ENCODE data around the gene RASD2.
A peak's percentile ranks its signal among the peaks of the same experiment; 100 is the strongest.
"Not testable (repeated sequence)": the region's sequence is repeated elsewhere in the genome, so short reads cannot be mapped to it uniquely, and the experiment has no call there.

RASD2 gene

GRCh38 chr22:35540595-35541253 is at the start of gene RASD2:
Gene RASD2 (plus strand): TSS chr22:35540831. CDS start chr22:35546810, 5,979 bp downstream.
- DNase-seq, result peak in 1 of 2 donors; percentile 17

- DNase-seq, result not testable (repeated sequence)
Observed at GRCh38 chr22:35491061-35491907, 49.3 kb upstream of the RASD2 start.

DNA sequence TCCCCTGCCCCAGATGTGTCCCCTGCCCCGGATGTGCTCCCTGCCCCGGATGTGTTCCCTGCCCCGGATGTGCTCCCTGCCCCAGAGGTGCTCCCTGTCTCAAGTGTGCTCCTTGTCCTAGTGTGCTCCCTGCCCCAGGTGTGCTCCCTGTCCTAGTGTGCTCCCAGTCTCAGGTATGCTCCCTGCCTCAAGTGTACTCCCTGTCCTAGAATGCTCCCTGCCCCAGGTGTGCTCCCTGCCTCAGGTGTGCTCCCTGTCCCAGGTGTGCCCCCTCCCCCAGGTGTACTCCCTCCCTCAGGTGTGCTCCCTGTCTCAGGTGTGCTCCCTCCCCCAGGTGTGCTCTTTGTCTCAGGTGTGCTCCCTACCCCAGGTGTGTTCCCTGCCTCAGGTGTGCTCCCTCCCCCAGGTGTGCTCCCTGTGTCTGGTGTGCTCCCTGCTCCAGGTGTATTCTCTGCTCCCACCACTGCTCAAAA is 48.7 kb upstream of the RASD2 start:
- DNase-seq, result no peak

DNA sequence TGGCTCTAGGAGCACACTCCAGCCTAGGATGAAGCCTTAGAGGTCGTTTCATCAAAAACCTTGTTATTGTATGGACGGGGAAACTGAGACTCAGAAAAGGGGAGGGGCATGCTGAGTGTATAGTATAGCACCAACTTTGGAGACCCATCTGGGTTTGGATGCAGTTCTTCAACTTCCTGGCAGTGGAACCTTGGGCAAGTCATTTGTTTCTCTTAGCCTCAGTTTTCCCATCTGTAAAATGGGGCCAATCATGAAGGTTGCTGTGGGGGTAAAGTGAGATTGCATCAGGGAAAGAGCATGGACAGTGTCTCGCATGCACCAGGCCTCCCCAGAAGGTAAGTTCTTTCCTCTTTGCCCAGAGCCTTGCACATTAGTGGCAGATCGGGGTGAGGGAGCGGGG is 47.6 kb upstream of the RASD2 start:
- DNase-seq, result no peak

GRCh38 chr22:35495711-35496110 is 44.9 kb upstream of the RASD2 start:
- DNase-seq, result not testable (repeated sequence)

- no peak for DNase-seq
Observed at GRCh38 chr22:35496768-35497312, 43.8 kb upstream of the RASD2 start.

DNA sequence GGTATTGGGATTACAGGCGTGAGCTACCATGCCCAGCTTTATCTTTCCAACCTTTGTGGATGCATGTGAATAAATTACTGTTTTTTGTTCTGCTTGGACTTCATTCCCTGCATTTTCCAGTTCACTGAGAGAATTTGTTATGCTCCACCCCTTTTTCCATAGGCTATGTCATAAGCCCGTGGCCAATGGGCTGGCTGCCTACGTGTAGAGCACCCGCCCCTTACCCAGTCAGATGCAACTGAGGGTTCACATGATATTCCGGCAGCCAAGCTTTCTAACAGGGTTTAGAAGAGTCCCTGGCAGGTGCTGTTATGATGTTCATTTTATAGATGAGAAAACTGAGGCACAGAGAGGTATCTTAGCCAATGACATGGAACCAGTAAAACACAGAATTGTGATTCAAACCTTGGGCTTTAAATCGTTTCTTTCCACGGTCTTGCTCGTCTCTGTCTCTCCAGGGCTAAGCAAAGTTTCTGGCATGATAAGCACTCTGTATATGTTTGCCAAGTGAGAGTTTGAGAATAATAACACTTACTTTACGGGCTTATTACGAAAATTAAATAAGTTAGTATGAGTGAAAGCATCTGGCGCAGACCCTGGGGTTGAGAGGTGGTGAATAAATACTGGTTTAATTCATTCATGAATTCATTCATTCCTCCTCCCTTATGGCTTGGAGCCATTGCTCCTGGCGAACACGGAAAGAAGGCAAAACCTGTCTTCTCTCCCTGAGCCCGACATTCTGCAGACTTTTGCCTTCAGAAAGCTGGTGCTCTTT is 42.4 kb upstream of the RASD2 start:
- no peak for DNase-seq

- no peak for DNase-seq
Observed at GRCh38 chr22:35502836-35503235, 37.8 kb upstream of the RASD2 start.

DNA sequence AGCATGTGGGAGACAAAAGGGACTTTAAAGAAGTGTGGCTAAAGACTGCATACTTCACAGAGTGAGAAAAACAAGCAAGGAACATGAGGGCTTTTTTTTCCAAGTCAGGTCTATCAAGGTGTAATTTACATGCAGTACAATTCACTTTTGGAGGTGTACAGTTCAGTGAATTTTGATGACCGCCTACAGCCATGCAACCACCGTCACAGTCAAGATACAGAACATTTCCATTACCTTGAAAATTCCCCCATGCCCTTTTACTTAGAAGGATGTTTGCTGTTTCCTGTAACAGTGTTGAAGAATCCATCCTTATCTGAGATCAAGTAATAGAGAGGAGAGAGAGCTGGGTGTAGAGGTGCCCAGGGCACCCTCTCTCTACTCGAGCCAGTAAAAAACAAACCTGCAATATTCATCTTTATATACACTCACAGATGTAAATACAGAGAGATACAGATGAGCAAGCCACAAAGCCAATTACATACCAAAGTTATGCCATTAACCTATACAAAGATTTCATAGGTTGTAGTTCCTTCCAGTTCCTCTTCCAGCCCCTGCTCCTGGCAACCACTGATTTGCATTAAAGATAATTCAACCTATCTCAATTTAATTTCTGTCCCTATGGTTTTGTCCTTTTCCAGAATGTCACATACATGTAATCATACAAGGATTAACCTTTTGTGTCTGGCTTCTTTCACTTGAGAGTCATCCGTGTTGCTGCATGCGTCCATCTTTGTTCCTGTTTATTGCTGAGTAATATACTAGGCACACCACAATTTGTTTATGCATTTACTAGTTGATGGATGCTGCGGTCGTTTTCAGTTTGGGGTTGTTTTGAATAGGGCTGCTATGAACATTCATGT is 35.0 kb upstream of the RASD2 start:
- no peak for DNase-seq

DNA sequence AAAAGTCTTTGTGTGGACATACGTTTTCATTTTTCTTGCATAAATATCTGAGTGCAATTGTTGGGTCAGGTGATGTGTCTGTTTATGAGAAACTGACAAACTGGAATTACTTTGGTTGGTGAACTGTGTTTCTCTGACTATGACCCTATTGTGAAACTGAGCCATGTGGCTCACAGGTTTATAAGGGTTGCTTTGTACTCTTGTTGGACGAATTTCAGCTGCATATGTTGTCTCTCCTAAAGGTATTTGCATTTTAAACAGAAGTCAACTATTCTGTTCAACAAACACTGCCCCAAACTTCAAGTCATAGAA is 34.4 kb upstream of the RASD2 start:
- no peak for DNase-seq

DNA sequence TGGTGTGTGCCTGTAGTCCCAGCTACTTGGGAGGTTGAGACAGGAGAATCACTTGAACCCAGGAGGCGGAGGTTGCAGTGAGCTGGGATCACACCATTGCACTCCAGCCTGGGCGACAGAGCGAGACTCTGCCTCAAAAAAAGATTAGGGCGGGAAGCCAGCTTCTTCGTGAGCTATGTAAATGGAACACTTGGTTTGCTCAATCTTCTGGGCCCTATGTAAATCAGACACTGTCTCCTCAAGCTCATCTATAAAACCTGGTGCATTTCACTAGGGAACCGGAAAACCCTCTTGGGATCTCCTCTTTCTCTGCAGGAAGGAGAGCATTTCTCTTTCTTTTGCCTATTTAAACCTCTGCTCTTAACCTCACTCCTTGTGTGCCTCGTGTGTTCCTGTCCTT is 32.8 kb upstream of the RASD2 start:
- DNase-seq, result not testable (repeated sequence)

DNA sequence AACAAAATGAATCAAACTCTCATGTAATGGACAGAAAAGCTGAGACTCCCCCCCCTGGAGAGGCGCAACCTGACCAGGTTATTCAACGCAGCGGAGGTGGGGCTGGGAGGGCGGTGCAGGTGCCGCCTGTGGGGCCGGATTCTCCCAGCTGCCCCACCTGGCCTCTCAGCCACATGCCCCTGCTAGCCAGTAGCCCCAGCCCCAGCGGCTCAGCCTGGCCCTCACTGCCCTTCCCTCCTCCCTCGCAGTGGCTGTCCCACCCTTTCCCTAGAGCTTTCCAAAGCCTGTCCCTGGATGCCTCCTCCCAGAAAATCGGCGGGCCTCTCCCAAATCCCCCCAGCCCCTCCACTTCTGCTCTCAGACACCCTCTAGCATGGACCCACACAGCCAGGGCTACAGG is 31.2 kb upstream of the RASD2 start:
- DNase-seq, result no peak

DNA sequence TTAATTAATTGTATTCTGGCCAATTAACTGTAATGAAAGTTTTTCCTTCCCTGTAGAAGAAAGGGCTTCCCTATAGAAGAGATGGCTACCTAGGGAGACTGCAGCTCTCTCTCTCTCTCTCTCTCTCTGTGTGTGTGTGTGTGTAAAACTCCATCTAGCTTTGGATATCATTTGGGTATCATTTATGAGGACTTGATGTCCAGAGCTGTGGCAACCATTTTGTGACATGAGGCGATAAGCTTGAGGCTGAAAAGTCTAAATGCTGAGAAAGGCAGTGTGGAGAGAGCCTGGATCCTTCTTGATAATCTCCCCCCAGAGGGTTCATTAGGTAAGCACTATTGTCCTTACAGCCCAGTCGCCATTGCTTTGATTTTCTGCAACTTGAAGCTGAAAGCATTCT is 30.7 kb upstream of the RASD2 start:
- DNase-seq, result no peak

DNA sequence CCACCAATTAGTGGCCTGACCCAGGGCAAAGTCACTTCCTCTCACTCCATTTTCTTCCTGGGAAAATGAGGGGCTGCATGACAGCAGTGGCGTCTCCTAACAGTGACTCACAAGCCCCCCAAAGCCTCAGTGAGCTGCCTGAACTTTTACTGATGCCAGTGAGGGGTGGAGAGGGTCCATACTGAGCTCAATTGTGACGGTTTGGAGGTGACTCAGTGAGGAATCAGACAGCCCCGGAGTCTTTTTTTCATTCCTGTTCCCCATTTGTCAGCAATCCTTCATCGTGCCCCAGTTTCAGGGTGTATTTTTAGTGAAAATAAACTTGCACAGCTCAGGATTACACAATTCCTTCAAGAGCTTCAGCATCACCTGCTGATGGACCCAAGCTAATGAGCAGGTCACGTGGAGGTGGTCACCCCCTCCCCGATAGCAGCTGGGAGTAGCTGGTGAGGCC is 30.1 kb upstream of the RASD2 start:
- DNase-seq, result no peak

GRCh38 chr22:35510951-35511350 is 29.7 kb upstream of the RASD2 start:
- DNase-seq, result no peak

DNA sequence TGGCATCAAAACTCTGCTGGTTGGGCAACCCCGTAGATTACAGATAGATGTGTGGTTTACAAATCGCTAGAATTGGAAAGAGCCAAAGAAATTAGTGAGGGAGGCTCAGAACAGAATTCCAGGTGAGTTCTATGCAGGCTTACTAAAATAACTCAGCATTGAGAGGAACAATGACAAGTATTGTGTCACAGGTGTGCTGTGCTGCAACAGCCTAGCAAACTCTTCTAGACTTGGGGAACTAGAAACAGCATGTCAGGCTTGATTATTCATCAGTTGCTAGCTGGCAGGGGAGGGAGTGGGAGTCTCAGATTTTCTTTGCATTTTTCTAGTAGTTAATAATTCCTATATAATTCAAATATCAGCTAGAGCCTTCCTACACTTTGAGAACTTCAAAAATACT is 26.3 kb upstream of the RASD2 start:
- DNase-seq, result no peak

DNA sequence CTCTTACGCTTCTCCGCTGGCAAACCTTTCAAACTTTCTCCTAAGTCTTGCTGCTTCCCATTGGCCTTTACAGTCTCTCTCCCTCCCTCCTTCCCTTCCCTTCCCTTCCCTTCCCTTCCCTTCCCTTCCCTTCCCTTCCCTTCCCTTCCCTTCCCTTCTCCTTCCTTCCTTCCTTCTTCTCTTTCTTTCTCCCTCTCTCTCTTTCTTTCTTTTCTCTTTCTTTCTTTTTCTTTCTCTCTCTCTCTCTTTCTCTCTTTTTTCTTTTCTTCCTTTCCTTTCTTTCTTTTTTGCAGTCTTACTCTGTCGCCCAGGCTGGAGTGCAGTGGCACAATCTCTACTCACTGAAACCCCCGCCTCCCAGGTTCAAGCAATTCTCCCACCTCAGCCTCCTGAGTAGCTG is 24.7 kb upstream of the RASD2 start:
- not testable (repeated sequence) for DNase-seq

- DNase-seq, result no peak
Observed at GRCh38 chr22:35516723-35517122, 23.9 kb upstream of the RASD2 start.

GRCh38 chr22:35517207-35517606 is 23.4 kb upstream of the RASD2 start:
- no peak for DNase-seq

GRCh38 chr22:35517769-35518530 is 22.7 kb upstream of the RASD2 start:
- DNase-seq, result no peak

DNA sequence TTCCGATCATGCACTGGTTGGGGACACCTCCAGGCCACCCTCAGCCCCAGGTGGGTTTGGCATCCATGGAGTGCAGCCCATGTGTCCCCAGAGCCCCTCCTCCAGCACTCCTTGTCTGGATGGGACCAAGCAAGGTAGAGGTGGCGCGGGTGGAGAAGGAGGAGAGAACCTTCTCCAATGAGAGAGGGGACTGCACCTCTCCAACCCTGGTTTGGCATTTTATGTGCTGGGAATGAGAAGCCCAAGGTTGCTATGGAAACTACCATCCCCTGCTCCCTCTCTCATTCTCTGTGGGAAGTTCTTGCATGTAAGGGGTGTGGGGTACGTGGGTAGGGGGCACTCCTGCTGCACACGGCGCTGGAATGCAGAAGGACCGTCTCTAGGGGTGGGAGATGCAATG is 21.8 kb upstream of the RASD2 start:
- no peak for DNase-seq
